ENCODE results near the gene HSFY1.
"Not testable (repeated sequence)": the region's sequence is repeated elsewhere in the genome, so short reads cannot be mapped to it uniquely, and the experiment has no call there.

HSFY1 gene, protein sequence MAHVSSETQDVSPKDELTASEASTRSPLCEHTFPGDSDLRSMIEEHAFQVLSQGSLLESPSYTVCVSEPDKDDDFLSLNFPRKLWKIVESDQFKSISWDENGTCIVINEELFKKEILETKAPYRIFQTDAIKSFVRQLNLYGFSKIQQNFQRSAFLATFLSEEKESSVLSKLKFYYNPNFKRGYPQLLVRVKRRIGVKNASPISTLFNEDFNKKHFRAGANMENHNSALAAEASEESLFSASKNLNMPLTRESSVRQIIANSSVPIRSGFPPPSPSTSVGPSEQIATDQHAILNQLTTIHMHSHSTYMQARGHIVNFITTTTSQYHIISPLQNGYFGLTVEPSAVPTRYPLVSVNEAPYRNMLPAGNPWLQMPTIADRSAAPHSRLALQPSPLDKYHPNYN
- long read RNA-seq, result 0 reads

DNA sequence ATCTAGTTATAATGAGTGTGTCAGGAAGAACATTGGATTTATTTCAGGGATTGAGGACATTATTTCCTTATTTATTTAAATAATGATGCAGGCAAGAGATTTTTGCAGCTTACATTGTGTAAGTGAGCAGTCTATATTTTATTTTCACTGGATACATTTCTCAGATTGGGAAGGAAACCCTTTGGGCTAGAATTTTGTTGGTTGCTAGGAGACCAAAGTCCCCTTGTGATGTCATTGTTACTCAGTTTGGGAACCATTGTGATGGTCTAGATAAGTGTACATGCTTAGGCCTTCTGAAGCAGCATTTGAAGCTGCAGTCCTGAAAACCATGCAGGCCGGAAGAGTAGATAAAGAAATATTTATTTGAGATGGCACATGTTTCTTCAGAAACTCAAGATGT is at the start of gene HSFY1:
TSS of gene HSFY1 (plus strand) at position 301 of the 400 bp plus-strand sequence. CDS start at position 369, 68 bp downstream.
- H3K27me3 ChIP-seq (ENCODE audit: insufficient read depth, poor library complexity, severe bottlenecking); H3K4me3 ChIP-seq (replicated peaks; ENCODE audit: insufficient read depth, low read length); DNase-seq (ENCODE audit: low read depth in 1 of 2, low spot score in 1 of 2); H3K27ac ChIP-seq (replicated peaks): not testable (repeated sequence)

DNA sequence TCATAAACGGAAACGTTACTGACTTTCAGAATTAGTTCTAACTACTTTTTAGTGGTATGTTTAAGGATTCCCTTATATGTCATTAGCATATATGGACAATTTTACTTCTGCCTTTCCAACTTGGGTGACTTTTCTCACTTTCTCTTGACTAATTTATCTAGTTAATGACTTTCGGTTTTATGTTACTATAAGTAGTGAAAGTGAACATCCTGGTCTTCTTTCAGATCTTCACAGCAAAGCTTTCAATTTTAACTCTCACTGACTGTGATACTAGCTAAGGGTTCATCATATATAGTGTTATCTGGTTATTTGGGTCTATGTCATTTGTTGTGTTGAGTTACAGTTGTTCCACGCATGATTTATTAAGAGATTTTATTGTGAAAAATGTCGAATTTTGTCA is 42.3 kb upstream of the HSFY1 start:
- not testable (repeated sequence) for H3K27me3 ChIP-seq (ENCODE audit: insufficient read depth, poor library complexity, severe bottlenecking); H3K4me3 ChIP-seq (replicated peaks; ENCODE audit: insufficient read depth, low read length); DNase-seq (ENCODE audit: low read depth in 1 of 2, low spot score in 1 of 2); H3K27ac ChIP-seq (replicated peaks)

DNA sequence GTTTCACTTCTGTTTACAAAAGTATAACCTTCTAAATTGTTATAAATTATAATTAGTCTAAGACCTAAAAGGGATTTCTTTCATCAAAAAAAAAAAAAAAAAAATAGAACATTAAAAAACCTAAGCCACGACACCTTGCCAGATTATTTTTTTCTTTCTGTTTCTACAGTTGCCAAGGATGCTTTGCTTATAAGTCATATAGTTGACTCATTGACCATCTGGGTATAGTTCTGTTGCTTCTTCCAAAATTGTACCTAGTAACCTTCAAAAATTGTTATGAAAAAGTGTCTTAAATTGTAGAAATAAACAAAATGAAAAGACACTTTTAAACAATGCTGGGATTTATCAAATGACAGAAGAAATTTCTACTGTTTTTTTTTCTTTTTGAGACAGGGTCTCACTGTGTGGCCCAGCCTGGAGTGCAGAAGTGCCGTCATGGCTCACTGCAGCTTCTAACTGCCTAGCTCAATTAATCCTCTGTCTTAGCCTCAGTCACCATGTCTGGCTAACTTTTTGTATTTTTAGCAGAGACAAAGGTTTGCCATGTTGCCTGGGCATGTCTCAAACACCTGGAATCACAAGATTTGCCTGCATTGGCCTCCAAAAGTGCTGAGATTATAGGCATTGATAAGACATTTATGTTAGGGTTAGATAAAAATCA is 15.4 kb upstream of the HSFY1 start:
- not testable (repeated sequence) for H3K4me3 ChIP-seq (replicated peaks; ENCODE audit: insufficient read depth, low read length); DNase-seq (ENCODE audit: low read depth in 1 of 2, low spot score in 1 of 2); H3K27ac ChIP-seq (replicated peaks); H3K27me3 ChIP-seq (ENCODE audit: insufficient read depth, poor library complexity, severe bottlenecking)

DNA sequence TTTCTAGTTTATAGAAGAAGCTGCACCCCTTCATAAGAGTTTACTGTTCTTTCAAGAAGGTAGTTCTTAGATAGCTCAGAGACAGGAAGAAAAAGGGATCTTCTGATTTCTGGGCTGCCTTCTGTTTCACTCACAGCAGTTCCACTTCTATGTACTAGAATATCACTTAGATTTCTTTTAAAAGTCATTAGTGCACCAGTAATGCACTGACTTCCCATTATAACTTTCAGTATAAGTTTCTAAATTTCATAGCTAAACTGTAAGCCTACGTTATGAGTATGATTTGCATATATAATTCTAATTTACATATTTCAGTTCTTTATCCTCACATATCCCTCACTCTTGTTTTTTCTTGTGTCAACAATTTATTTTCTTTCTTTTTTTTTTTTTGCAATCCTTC is 7.6 kb upstream of the HSFY1 start:
- not testable (repeated sequence) for H3K4me3 ChIP-seq (replicated peaks; ENCODE audit: insufficient read depth, low read length); H3K27me3 ChIP-seq (ENCODE audit: insufficient read depth, poor library complexity, severe bottlenecking); H3K27ac ChIP-seq (replicated peaks); DNase-seq (ENCODE audit: low read depth in 1 of 2, low spot score in 1 of 2)

DNA sequence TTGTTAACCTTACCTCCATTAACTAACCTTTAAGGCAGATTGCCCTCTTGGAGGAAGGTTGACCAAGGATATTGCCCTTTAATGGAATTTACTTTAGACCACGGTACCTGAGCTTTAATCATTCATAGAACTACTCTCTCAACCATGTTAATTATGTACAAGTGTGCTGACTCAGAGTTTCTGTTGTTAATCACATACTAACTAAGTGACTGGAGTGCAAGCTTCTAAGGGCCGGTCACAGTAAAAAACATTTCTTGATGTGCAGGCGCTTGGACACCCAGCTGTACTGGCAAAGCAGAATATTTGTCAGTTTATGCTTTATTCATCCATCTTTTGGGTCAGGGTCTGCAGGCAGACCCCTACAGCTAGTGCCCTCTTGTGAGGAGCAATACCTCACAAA is 6.6 kb downstream of the HSFY1 start:
- H3K27ac ChIP-seq (replicated peaks); H3K4me3 ChIP-seq (replicated peaks; ENCODE audit: insufficient read depth, low read length); DNase-seq (ENCODE audit: low read depth in 1 of 2, low spot score in 1 of 2); H3K27me3 ChIP-seq (ENCODE audit: insufficient read depth, poor library complexity, severe bottlenecking): not testable (repeated sequence)

DNA sequence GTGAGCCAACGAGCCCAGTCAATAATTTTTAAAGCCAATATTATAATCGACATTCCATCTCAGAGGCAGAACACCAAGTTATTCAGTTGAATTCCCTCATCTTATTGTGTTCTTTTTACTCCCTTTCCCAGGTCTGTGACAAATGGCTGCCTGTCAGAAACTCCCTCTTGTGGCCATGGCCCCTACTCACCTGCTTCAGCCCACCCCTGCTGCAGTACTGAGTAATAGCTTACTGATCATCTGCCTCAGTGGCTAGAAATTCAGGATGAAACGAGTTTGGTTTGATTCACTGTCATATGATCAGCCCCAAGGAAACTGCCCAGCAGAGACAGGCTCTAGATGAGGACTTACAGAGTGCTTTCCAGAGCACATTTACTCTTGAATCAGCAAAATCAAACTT is 19.4 kb downstream of the HSFY1 start:
- H3K27me3 ChIP-seq (ENCODE audit: insufficient read depth, poor library complexity, severe bottlenecking); H3K4me3 ChIP-seq (replicated peaks; ENCODE audit: insufficient read depth, low read length); DNase-seq (ENCODE audit: low read depth in 1 of 2, low spot score in 1 of 2); H3K27ac ChIP-seq (replicated peaks): not testable (repeated sequence)
